ENCODE data around the gene CCDC91.
A peak's percentile ranks its signal among the peaks of the same experiment; 100 is the strongest.

The CCDC91 gene

DNA sequence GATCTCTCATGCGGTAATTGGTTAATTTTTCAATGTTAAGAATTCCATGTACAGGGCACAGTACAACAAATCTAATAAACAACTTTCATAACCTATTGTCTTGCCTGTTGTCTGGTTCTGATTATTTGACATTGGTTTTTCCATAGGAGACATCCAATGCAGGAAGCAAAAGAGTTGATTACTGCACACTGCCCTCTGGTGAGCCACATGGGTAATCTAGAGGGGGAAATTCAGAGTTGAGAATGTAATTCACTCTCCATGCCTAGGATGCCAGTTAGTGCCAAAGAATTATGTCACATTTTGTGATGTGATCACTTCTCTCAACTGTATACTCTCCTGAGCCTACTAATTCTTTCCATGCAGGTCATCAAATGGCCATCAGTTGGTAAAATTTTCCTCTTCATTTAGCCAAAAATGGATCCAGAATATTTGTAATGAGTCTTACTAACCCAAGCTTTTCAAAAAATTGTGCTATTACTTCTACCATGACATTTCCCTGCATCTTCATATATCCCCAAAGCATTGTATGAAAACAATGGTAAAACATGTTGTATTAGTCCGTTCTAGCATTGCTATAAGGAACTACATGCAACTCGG, 17.7 kb upstream of the CCDC91 start:
- no peak overlapping the region for H3K27ac ChIP-seq
- TF ChIP-seq CTCF (conservative IDR thresholded peaks at IDR 0.05) = peak; percentile 81

- no peak for TF ChIP-seq CTCF (conservative IDR thresholded peaks at IDR 0.05)
- no peak overlapping the region for H3K27ac ChIP-seq
These were observed 16.8 kb upstream of the CCDC91 start for GRCh38 chr12:28173440-28173839.

GRCh38 chr12:28175098-28175589, 15.1 kb upstream of the CCDC91 start:
- no peak overlapping the region for H3K27ac ChIP-seq
- no peak for TF ChIP-seq CTCF (conservative IDR thresholded peaks at IDR 0.05)

DNA sequence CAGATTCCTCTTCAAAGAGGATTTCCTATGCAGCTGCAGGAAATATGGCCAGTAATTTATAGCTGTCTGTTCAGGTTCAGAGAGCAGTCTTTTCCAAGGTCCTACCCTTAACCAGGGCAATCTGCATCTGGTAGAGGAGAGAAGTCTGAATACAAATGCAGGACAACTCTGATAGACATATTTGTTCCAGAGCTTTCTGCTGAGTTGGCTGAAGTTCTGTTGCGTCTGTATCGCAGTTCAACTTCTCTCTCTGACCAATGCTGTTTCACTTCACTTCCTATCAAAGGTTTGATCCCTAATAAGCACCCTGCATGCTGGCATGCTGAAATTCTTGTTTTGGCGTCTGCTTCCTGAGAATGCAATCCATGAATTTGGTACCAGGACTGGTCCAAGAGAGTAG, 14.0 kb upstream of the CCDC91 start:
- H3K27ac ChIP-seq = no peak overlapping the region
- no peak for TF ChIP-seq CTCF (conservative IDR thresholded peaks at IDR 0.05)

- no peak for TF ChIP-seq CTCF (conservative IDR thresholded peaks at IDR 0.05)
- no peak overlapping the region for H3K27ac ChIP-seq
These were observed 12.8 kb upstream of the CCDC91 start for GRCh38 chr12:28177461-28177860.

DNA sequence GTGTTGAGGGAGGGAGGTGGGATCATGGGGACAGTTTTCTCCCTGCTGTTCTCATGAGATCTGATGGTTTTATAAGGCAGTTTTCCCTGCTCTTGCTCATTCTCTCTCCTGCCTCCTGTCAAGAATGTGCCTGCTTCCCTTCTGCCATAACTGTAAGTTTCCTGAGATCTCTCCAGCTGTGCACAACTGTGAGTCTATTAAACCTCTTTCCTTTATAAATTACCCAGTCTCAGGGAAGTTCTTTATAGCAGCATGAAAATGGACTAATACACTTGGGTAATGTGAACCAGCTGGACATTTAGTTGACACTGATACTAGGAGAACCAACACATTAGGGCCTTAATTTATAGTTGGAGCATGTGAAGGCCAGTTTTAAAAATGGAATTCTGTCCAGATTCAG, 12.4 kb upstream of the CCDC91 start:
- no peak overlapping the region for H3K27ac ChIP-seq
- TF ChIP-seq CTCF (conservative IDR thresholded peaks at IDR 0.05) = no peak

DNA sequence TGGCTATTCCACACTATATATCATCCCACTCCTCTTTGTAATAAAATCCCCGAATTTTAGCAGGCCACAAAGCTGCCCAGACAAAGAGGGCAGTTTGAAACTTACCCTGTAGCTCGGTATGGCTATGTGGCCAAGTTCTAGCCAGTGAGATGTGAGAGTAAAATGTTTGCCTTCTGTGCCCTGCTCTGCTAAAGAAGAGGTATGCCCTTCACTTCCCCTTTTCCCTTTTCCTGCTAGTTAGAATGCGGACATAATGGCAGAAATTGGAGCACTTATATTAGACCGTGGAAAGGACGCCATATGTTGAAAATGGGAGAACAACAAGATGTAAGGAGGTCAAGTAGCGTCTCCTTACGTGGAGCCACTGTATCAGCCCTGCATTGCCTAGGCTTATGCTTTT, 11.5 kb upstream of the CCDC91 start:
- no peak for TF ChIP-seq CTCF (conservative IDR thresholded peaks at IDR 0.05)
- H3K27ac ChIP-seq = no peak overlapping the region
